K562 (cell line): Measurements from ENCODE around the gene ELP5. TPM values are rescaled to one million over a fixed set of nuclear protein-coding genes. Genes with fewer than 3 reads are reported as not detected.

ENCODE experiments used
- ARHGAP35 ChIP-seq: fragments of 450-650 bp; IDR thresholded peaks from 2 replicates; pipeline ENCODE4 v1.6.1; 2018; ENCODE audit not compliant: partially characterized antibody
- ARID3A ChIP-seq: IDR thresholded peaks from 2 replicates; pipeline ENCODE4 v1.6.1; 2012; ENCODE audit warnings: low read depth, low read length, improper control_type of control experiment, borderline replicate concordance
- ARNT ChIP-seq, 2 experiments: fragments of 450-650 bp; IDR thresholded peaks; 2 replicates each; pipeline ENCODE4 v1.6.1; 2016; ENCODE audit warnings: mild to moderate bottlenecking in 1 of 2
- ATF4 ChIP-seq: fragments of 450-650 bp; formaldehyde crosslinking; IDR thresholded peaks from 2 replicates; pipeline ENCODE4 v1.4.0; 2022; ENCODE audit warnings: mild to moderate bottlenecking, moderate library complexity
- BRD9 ChIP-seq: fragments of 450-650 bp; IDR thresholded peaks from 2 replicates; pipeline ENCODE4 v1.6.1; 2018; ENCODE audit warnings: low read depth; ENCODE audit not compliant: partially characterized antibody
- CAMTA2 ChIP-seq: fragments of 250-450 bp; sonication (Bioruptor Pico); conservative IDR thresholded peaks from 2 replicates; pipeline ENCODE4 v1.5.1; 2022
- GATA2 ChIP-seq: sonication (generic); formaldehyde crosslinking; IDR thresholded peaks from 2 replicates; pipeline ENCODE4 v1.4.0; 2020; ENCODE audit warnings: mild to moderate bottlenecking, missing genetic modification reagents
- KLF6 ChIP-seq: fragments of 250-450 bp; sonication (Bioruptor Pico); IDR thresholded peaks from 2 replicates; pipeline ENCODE4 v1.4.0; 2020; ENCODE audit warnings: mild to moderate bottlenecking, moderate library complexity, borderline replicate concordance
- MCM7 ChIP-seq, 2 experiments: fragments of 450-650 bp; IDR thresholded peaks; 2 replicates each; pipeline ENCODE4 v1.6.1; 2016 to 2018
- NCOA4 ChIP-seq: fragments of 450-650 bp; IDR thresholded peaks from 2 replicates; pipeline ENCODE4 v1.6.1; 2018; ENCODE audit warnings: mild to moderate bottlenecking; ENCODE audit not compliant: partially characterized antibody
- PKNOX1 ChIP-seq: fragments of 450-650 bp; IDR thresholded peaks from 2 replicates; pipeline ENCODE4 v1.6.1; 2016
- RBM15 ChIP-seq: fragments of 200-400 bp; formaldehyde crosslinking; IDR thresholded peaks from 2 replicates; pipeline ENCODE4 v1.6.1; 2018; ENCODE audit warnings: mild to moderate bottlenecking, low read length, moderate library complexity; ENCODE audit not compliant: insufficient read depth
- RFX1 ChIP-seq: fragments of 450-650 bp; IDR thresholded peaks from 2 replicates; pipeline ENCODE4 v1.6.1; 2016; ENCODE audit warnings: mild to moderate bottlenecking, moderate library complexity
- SLC30A9 ChIP-seq: fragments of 250-450 bp; sonication (Bioruptor Pico); IDR thresholded peaks from 2 replicates; pipeline ENCODE4 v1.8.0; 2022; ENCODE audit warnings: mild to moderate bottlenecking, moderate library complexity
- THAP12 ChIP-seq: fragments of 250-450 bp; sonication (Bioruptor Pico); IDR thresholded peaks from 2 replicates; pipeline ENCODE4 v1.9.0; 2021; ENCODE audit warnings: mild to moderate bottlenecking, inconsistent platforms
- WHSC1 ChIP-seq: IDR thresholded peaks from one replicate; pipeline ENCODE4 v1.6.1; 2012; ENCODE audit warnings: low read length, control low read depth, inconsistent platforms
- ZNF134 ChIP-seq: fragments of 250-450 bp; sonication (Bioruptor Pico); conservative IDR thresholded peaks from 2 replicates; pipeline ENCODE4 v1.4.0; 2020
- ZNF24 ChIP-seq: fragments of 450-650 bp; IDR thresholded peaks from 2 replicates; pipeline ENCODE4 v1.6.1; 2016
- ZNF311 ChIP-seq: fragments of 250-450 bp; sonication (Bioruptor Pico); IDR thresholded peaks from 2 replicates; pipeline ENCODE4 v1.4.0; 2020; ENCODE audit warnings: mild to moderate bottlenecking, moderate library complexity
- ZNF785 ChIP-seq: fragments of 250-450 bp; sonication (Bioruptor Pico); IDR thresholded peaks from 2 replicates; pipeline ENCODE4 v1.4.0; 2020; ENCODE audit warnings: mild to moderate bottlenecking
- polyA plus RNA-seq, 8 experiments: library from polyadenylated mRNA; depleted of rRNA in 4 of 8; stranded (reverse) in 5 of 8; unstranded in 3 of 8; fragments of >200 nt; fragmentation: Nextera tagmentation in 2 of 8; fragmentation: Illumina TruSeq in 1 of 8; extraction: Ambion mirVana in 2 of 8; extraction: Trizol in 1 of 8; gene quantifications; 2 replicates each; pipeline versions ENCODE4 v1.2.1 to v1.2.3, GENCODE V29; 2011 to 2014; ENCODE audit warnings: inconsistent platforms in 1 of 8, missing spikeins in 1 of 8
- total RNA-seq, 7 experiments: library from RNA; depleted of rRNA in 6 of 7; stranded (reverse); fragments of >200 nt in 6 of 7; fragmentation: Illumina TruSeq in 2 of 7; extraction: Trizol in 2 of 7; gene quantifications; 2 replicates each; pipeline versions ENCODE4 v1.2.1 to v1.2.3, GENCODE V29; 2011 to 2021; ENCODE audit warnings: low replicate concordance in 1 of 7
- TF ChIP-seq, protein P1 (sequence below): fragments of 250-450 bp; sonication (Bioruptor Pico); IDR thresholded peaks from 2 replicates; pipeline ENCODE4 v1.8.0; 2021; ENCODE audit warnings: borderline replicate concordance, mild to moderate bottlenecking, moderate library complexity; ENCODE audit not compliant: poor library complexity, severe bottlenecking
- TF ChIP-seq, protein P2 (sequence below): conservative IDR thresholded peaks from 2 replicates; pipeline ENCODE4 v1.6.1; 2011; ENCODE audit warnings: low read depth, mild to moderate bottlenecking, low read length; ENCODE audit not compliant: control insufficient read depth

The ELP5 gene
- total and polyA plus RNA-seq, 9 of the 15 experiments (the other 6 are each of a cell fraction or from before 2014, with no cell fraction given): 25.7 to 77.9 (median 52.9) TPM

GRCh38 chr17:7242717-7243452 lies 9.1 kb upstream of the ELP5 start (continued):
- TF ChIP-seq THAP12 (CRISPR knock-in tag) (no peak), GATA2 (CRISPR knock-in tag) (no peak), KLF6 (CRISPR knock-in tag) (0 out of 2 replicates have a peak, but pooled peaks have one; percentile 42), SLC30A9 (CRISPR knock-in tag) (no peak), RBM15 (no peak), ZNF785 (CRISPR knock-in tag) (no peak), ZNF311 (CRISPR knock-in tag) (no peak), ZNF134 (no peak), RFX1 (no peak), ZNF24 (0 out of 2 replicates have a peak, but pooled peaks have one; percentile 92), WHSC1 (no peak), ARNT (IDR thresholded peaks at IDR 0.05) (peak; percentile 74 to 81; a peak in 2 of 4 replicates), NCOA4 (no peak), ATF4 (peak; percentile 35; the same call in 1 of the 2 replicates), PKNOX1 (no peak), ARHGAP35 (no peak), ARID3A (no peak), BRD9 (peak; percentile 70), MCM7 (IDR thresholded peaks at IDR 0.05) (no peak), CAMTA2 (CRISPR knock-in tag) (no peak)
- TF ChIP-seq, protein P1, sequence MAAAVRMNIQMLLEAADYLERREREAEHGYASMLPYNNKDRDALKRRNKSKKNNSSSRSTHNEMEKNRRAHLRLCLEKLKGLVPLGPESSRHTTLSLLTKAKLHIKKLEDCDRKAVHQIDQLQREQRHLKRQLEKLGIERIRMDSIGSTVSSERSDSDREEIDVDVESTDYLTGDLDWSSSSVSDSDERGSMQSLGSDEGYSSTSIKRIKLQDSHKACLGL: no peak
- TF ChIP-seq, protein P2, sequence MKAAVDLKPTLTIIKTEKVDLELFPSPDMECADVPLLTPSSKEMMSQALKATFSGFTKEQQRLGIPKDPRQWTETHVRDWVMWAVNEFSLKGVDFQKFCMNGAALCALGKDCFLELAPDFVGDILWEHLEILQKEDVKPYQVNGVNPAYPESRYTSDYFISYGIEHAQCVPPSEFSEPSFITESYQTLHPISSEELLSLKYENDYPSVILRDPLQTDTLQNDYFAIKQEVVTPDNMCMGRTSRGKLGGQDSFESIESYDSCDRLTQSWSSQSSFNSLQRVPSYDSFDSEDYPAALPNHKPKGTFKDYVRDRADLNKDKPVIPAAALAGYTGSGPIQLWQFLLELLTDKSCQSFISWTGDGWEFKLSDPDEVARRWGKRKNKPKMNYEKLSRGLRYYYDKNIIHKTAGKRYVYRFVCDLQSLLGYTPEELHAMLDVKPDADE: 0 out of 2 replicates have a peak, but pooled peaks have one; percentile 63
